Prostate gland (tissue), 2 donors: ENCODE results near the gene GPN2. TPM values are rescaled to one million over a fixed set of nuclear protein-coding genes. Genes with fewer than 3 reads are reported as not detected.

ENCODE experiments used
- DNase-seq: peaks from one replicate; pipeline ENCODE4 v3.0.0-alpha.2; 2019; ENCODE audit warnings: low spot score
- H3K27ac ChIP-seq, 2 donors: fragments of 200-600 bp; sonication (generic); 2 replicates each; pipeline ENCODE4 v1.5.1; 2017 to 2019
- H3K27me3 ChIP-seq: fragments of 200-600 bp; sonication (generic); replicated peaks from 2 replicates; pipeline ENCODE4 v1.5.1; 2019; ENCODE audit not compliant: insufficient read depth
- H3K36me3 ChIP-seq, 2 donors: fragments of 200-600 bp; sonication (generic); 1 replicate in 1 of 2; 2 replicates in 1 of 2; pipeline versions ENCODE4 v1.5.1 to v1.8.1; 2017 to 2019
- H3K4me1 ChIP-seq: fragments of 200-600 bp; sonication (generic); replicated peaks from 2 replicates; pipeline ENCODE4 v1.5.1; 2019
- H3K4me3 ChIP-seq, 2 donors: fragments of 200-600 bp; sonication (generic); 2 replicates each; pipeline ENCODE4 v1.5.1; 2017 to 2019
- H3K9me3 ChIP-seq: fragments of 200-600 bp; sonication (generic); 2 replicates; pipeline ENCODE4 v1.5.1; 2017
- POLR2A ChIP-seq: fragments of 450-650 bp; IDR thresholded peaks from one replicate; pipeline ENCODE4 v1.6.1; 2016; ENCODE audit warnings: antibody characterized with exemption, mild to moderate bottlenecking
- POLR2AphosphoS5 ChIP-seq: sonication (generic); formaldehyde crosslinking; IDR thresholded peaks from one replicate; pipeline ENCODE4 v1.6.1; 2017; ENCODE audit warnings: antibody characterized with exemption
- WGBS: methylation state at CpG from one replicate; pipeline ENCODE4 v1.1.5; 2018; 5-methylcytosine and 5-hydroxymethylcytosine counted together
- intact Hi-C: fragments of 100-400 bp; cut with DNase I; formaldehyde crosslinking; loops from one replicate; pipeline ENCODE4 v1.14.2; 2022
- total RNA-seq, 2 donors: library from RNA; depleted of rRNA; stranded (reverse); fragments of >200 nt; gene quantifications; one replicate each; pipeline ENCODE4 v1.1.0, GENCODE V29; 2016
- TF ChIP-seq, protein P1 (sequence below), 4 experiments: fragments of 200-600 bp in 2 of 4; fragments of 450-650 bp in 2 of 4; sonication (generic) in 2 of 4; IDR thresholded peaks; 1 replicate in 3 of 4; 2 replicates in 1 of 4; pipeline ENCODE4 v1.5.1; 2016 to 2019; ENCODE audit warnings: antibody characterized with exemption in 4 of 4, mild to moderate bottlenecking in 2 of 4, moderate library complexity in 2 of 4

Gene GPN2
- total RNA-seq, 2 donors from 2014 or later, result 15.7 to 26.0 TPM

DNA sequence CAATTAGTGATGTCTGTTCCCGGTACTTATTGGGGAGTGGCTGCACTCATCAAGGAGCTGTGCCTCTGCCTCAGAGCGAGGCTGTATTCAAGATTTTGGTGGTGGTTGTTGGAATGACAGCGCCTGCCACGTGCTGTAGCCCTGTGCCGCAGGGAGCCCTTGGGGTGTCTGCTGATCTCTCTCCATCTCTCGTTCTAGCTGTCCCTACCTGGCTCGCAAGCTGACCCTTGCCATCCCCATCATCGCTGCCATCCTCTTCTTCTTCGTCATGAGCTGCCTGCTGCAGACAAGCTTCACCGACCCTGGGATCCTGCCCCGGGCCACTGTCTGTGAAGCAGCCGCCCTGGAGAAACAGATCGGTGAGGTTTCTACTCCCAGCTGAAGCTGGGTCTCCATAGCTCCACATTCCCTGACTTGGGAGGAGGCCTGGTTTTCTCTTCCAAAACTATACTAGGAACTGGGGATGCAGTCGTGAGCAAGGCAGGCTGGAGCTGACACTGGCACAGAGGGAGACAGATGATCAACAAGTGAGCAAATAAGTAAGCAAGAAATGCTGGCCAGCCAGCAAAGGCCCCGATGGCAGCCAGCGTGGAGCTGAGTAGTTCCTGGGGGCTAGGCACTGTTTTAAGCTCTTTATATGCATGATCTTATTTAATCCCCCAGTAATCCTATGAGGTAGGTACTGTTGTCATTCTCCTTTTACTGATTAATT, 57.7 kb downstream of the GPN2 start:
- intact Hi-C loops, result no loop called here
- Histone ChIP-seq H3K27me3 (no peaks in the 10 kb centered on the region), H3K4me1 (peaks cover 12% of the 10 kb centered on the region), H3K4me3 (no peak overlapping the region), H3K27ac (no peak overlapping the region), H3K36me3 (peaks cover 0 to 6% of the 10 kb centered on the region in 2 donors), H3K9me3 (no peaks in the 10 kb centered on the region)
- TF ChIP-seq, protein P1, sequence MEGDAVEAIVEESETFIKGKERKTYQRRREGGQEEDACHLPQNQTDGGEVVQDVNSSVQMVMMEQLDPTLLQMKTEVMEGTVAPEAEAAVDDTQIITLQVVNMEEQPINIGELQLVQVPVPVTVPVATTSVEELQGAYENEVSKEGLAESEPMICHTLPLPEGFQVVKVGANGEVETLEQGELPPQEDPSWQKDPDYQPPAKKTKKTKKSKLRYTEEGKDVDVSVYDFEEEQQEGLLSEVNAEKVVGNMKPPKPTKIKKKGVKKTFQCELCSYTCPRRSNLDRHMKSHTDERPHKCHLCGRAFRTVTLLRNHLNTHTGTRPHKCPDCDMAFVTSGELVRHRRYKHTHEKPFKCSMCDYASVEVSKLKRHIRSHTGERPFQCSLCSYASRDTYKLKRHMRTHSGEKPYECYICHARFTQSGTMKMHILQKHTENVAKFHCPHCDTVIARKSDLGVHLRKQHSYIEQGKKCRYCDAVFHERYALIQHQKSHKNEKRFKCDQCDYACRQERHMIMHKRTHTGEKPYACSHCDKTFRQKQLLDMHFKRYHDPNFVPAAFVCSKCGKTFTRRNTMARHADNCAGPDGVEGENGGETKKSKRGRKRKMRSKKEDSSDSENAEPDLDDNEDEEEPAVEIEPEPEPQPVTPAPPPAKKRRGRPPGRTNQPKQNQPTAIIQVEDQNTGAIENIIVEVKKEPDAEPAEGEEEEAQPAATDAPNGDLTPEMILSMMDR (IDR thresholded peaks at IDR 0.05), result no peak
- TF ChIP-seq POLR2A (no peak), POLR2AphosphoS5 (no peak)
- DNase-seq, result no peak
- 83% methylated on average over 16 of the region's 16 CpGs for WGBS

DNA sequence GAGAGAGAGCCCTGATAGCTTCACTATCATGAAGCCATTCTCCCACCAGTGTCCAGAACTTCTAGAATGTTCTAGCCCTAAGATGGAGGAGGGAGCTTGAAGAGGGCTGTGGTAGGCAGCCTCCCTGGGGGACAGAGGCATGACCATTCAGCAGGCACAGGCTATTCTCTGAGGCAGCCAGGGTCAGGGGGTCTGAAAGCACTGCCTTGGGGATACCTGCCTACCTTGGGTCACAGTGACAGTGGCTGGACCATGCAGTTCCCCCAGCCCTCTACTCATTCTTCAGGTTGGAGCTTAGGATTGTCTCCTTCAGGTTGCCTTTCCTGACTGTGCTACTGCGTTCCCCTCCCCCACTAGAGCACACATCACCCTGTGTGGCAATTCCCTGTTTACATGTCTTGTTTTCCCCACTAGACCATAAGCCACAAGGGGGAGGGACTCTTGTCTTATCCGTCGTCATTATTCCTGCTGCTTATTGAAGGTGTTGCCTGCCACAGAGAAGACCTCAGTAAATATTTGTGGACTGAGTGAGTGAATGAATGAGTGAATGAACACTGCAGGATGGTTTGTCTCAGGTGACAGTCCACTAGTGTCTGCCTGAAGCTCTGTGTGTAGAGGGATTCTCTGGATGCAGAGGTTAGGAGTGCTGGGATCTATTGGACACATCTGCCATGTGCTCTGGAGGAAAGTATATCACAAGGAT, 58.4 kb downstream of the GPN2 start:
- no peak overlapping the region for H3K4me3 ChIP-seq
- DNase-seq, result no peak
- H3K9me3 ChIP-seq, result no peaks in the 10 kb centered on the region
- intact Hi-C loops, result no loop called here
- peaks cover 0 to 6% of the 10 kb centered on the region in 2 donors for H3K36me3 ChIP-seq
- H3K4me1 ChIP-seq, result peaks cover 12% of the 10 kb centered on the region
- H3K27me3 ChIP-seq, result no peaks in the 10 kb centered on the region
- TF ChIP-seq, protein P1 (IDR thresholded peaks at IDR 0.05), result no peak
- peak; percentile 54 for TF ChIP-seq POLR2AphosphoS5
- WGBS, result 45% methylated on average over 3 of the region's 3 CpGs
- H3K27ac ChIP-seq, result peak overlapping the region in 1 of 2 donors; percentile 35

DNA sequence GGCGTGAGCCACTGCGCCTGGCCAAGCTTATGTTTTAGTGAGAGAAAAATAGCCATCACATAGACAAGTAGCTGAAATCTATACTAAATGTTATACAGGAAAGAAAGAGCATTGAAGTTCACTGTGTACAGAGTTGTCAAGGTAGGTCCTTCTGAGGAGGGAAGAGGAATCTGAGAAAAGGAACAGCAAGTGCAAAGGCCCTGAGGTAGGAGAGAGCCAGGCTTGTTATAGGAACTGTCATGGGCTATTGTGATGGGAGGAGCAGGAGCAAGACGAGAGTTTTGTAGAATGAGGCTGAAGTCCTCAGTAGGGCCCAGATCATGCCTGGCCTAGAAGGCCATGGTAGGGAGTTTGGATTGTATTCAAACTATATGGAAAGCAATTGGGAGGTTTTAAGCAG, 59.0 kb downstream of the GPN2 start:
- WGBS, result 85% methylated on average over 3 of the region's 3 CpGs
- TF ChIP-seq, protein P1 (IDR thresholded peaks at IDR 0.05), result no peak
- no peak overlapping the region for H3K27ac ChIP-seq

DNA sequence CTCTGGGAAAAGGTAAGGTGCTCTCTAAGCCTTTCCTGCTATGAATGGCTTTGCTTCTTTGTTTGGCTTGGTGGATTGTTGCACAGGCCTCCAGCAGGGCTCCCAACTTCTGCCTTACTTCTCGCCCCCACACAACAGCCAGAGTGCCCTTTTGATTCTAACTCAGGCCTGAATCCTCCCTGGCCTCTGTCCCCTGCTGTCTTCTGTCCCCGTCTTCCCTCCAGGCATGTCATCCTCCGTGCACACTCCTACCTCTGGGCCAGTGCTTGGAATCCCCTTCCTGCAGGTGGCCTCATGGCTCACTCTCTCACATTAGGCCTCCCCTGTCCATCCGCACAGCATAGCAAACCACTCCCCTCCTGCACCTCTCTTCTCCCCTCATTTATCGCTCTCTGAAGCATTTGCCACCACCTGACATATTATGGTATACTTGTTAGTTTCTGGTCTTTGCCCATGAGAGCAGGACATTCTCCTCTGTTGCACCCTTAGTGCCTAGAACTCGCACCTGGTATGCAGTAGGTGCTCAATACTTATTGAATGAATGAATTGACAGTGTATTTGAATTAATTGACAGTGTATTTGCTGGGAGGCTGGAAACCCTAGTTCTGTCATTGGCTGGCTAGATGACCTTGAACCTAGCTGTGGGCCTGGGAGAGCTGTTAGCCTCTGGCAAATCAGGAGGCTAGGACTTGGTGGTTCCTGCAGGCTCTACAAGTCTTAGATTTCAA, 60.7 kb downstream of the GPN2 start:
- Histone ChIP-seq H3K27ac (no peak overlapping the region), H3K4me3 (no peak overlapping the region), H3K36me3 (peaks cover 0 to 6% of the 10 kb centered on the region in 2 donors), H3K9me3 (no peaks in the 10 kb centered on the region), H3K4me1 (peaks cover 18% of the 10 kb centered on the region), H3K27me3 (no peaks in the 10 kb centered on the region)
- intact Hi-C loops, result no loop called here
- TF ChIP-seq POLR2AphosphoS5, result no peak
- no peak for TF ChIP-seq POLR2A
- TF ChIP-seq, protein P1 (IDR thresholded peaks at IDR 0.05), result no peak
- DNase-seq, result no peak
- 66% methylated on average over 6 of the region's 6 CpGs for WGBS

More for the DNA sequence above, 59.0 kb downstream of the GPN2 start:
- intact Hi-C loops, result no loop called here
- peaks cover 0 to 6% of the 10 kb centered on the region in 2 donors for H3K36me3 ChIP-seq
- no peaks in the 10 kb centered on the region for H3K9me3 ChIP-seq
- no peaks in the 10 kb centered on the region for H3K27me3 ChIP-seq
- DNase-seq, result no peak
- H3K4me3 ChIP-seq, result no peak overlapping the region
- H3K4me1 ChIP-seq, result peaks cover 12% of the 10 kb centered on the region
